Measurements from ENCODE around the gene CACNA1A.

The CACNA1A gene

DNA sequence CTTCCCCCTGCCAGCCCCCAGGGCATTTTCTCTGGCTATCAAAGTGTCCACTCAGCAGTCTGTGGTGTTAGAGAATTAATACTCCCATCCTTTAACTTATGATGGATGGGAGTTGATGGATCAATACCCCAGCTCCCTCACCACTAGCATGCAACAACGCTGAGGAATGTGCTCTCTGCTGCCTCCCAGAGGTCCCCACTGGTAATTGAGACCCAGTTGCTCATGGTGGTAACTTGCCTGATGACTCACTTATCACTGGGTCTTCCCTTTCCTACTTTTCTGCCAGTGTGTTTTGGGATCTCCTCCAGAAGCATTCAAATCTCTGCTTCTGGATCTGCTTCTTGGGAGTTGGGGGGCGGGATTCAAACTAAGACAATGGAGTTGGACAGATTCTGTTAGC lies 20.3 kb upstream of the CACNA1A start:
- no peak overlapping the region for H3K27ac ChIP-seq (ENCODE audit: low read depth, low read length)
- H3K27me3 ChIP-seq (ENCODE audit: insufficient read depth, low read length, poor library complexity) = no peaks in the 10 kb centered on the region
- no peak overlapping the region for H3K4me3 ChIP-seq (ENCODE audit: low read length)
- no peaks in the 10 kb centered on the region for H3K79me1 ChIP-seq (ENCODE audit: low read length)
- no peak overlapping the region for H2BK5ac ChIP-seq (ENCODE audit: low read length)
- no peak overlapping the region for H3K4me2 ChIP-seq (ENCODE audit: low read length)
- H3K23ac ChIP-seq (ENCODE audit: low read length) = no peak overlapping the region
- no peak overlapping the region for H3K4ac ChIP-seq (ENCODE audit: low read depth, low read length)
- no peak overlapping the region for H3K18ac ChIP-seq (ENCODE audit: low read length)
- no peak overlapping the region for H2AK5ac ChIP-seq (ENCODE audit: low read length)
- WGBS (ENCODE audit: extremely low coverage, insufficient coverage, low lambda C conversion rate) = no CpG with 5 or more reads among the region's 2 CpGs
- H4K8ac ChIP-seq (ENCODE audit: low read depth, low read length) = no peak overlapping the region
- no peak overlapping the region for H4K5ac ChIP-seq (ENCODE audit: low read length)
- no peak overlapping the region for H2BK15ac ChIP-seq (replicated peaks; ENCODE audit: low read depth)
- no peaks in the 10 kb centered on the region for H3K4me1 ChIP-seq (ENCODE audit: control insufficient read depth, low read depth, low read length)
- peak; percentile 71 for DNase-seq
- H3K36me3 ChIP-seq (ENCODE audit: control insufficient read depth, insufficient read depth, low read length) = no peaks in the 10 kb centered on the region
- no peak overlapping the region for H3K9ac ChIP-seq (ENCODE audit: low read length)
- no peak overlapping the region for H3K56ac ChIP-seq (ENCODE audit: low read length)
- no peak overlapping the region for H2BK120ac ChIP-seq (ENCODE audit: low read depth, low read length)
- H3K79me2 ChIP-seq (ENCODE audit: control insufficient read depth, insufficient read depth, low read length) = no peaks in the 10 kb centered on the region

DNA sequence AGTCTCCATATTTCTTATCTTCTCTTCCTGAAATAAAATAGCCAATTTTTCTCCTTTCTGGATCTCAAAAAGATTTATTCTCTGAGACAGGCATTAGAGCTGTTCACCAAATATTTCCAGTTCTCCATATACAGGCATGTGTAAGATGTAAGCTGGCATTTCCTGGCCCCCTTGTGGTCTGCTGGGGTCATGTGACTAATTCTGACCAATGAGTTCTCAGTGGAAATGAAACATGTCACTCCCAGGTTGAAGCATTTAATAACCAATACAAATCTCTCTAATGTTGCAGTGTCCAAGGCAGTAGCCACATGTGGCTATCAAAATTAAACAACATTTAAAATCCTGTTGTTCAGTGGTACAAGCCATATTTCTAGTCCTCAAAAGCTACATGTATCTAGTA lies 14.8 kb upstream of the CACNA1A start:
- Histone ChIP-seq H3K23ac (ENCODE audit: low read length) (no peak overlapping the region), H3K27ac (ENCODE audit: low read depth, low read length) (no peak overlapping the region), H2BK120ac (ENCODE audit: low read depth, low read length) (no peak overlapping the region), H3K27me3 (ENCODE audit: insufficient read depth, low read length, poor library complexity) (no peaks in the 10 kb centered on the region), H2BK5ac (ENCODE audit: low read length) (no peak overlapping the region), H3K4me3 (ENCODE audit: low read length) (no peak overlapping the region), H4K8ac (ENCODE audit: low read depth, low read length) (no peak overlapping the region), H4K5ac (ENCODE audit: low read length) (no peak overlapping the region), H3K79me2 (ENCODE audit: control insufficient read depth, insufficient read depth, low read length) (no peaks in the 10 kb centered on the region), H3K79me1 (ENCODE audit: low read length) (no peaks in the 10 kb centered on the region), H3K4ac (ENCODE audit: low read depth, low read length) (no peak overlapping the region), H2BK15ac (replicated peaks; ENCODE audit: low read depth) (no peak overlapping the region), H3K56ac (ENCODE audit: low read length) (no peak overlapping the region), H2AK5ac (ENCODE audit: low read length) (no peak overlapping the region), H3K4me1 (ENCODE audit: control insufficient read depth, low read depth, low read length) (no peaks in the 10 kb centered on the region), H3K4me2 (ENCODE audit: low read length) (no peak overlapping the region), H3K18ac (ENCODE audit: low read length) (no peak overlapping the region), H3K9ac (ENCODE audit: low read length) (no peak overlapping the region), H3K36me3 (ENCODE audit: control insufficient read depth, insufficient read depth, low read length) (no peaks in the 10 kb centered on the region)
- DNase-seq = no peak

DNA sequence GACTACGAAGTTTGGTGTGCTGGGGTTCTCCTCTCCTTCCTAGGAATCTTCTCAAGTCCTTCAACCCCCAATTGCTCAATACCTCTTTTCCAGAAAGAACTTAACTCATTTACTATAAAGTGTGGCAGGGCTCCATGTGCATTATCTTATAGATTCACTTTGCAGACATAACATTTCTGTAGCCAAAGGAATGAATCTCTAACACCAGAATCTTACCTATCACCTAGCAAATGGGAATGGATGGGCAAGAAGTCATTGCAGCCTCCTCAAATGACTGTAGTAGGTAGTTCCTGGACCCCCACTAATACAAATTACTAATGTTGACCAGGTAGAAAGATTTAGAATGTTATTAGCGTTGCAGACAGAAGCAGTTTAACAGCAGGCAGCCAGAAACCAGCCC lies 5.7 kb upstream of the CACNA1A start:
- no peak overlapping the region for H3K4me3 ChIP-seq (ENCODE audit: low read length)
- H2AK5ac ChIP-seq (ENCODE audit: low read length) = no peak overlapping the region
- no peak overlapping the region for H3K23ac ChIP-seq (ENCODE audit: low read length)
- H3K27me3 ChIP-seq (ENCODE audit: insufficient read depth, low read length, poor library complexity) = peaks cover 9% of the 10 kb centered on the region
- H3K9ac ChIP-seq (ENCODE audit: low read length) = no peak overlapping the region
- no peak for DNase-seq
- H3K4me1 ChIP-seq (ENCODE audit: control insufficient read depth, low read depth, low read length) = no peaks in the 10 kb centered on the region
- no peaks in the 10 kb centered on the region for H3K79me2 ChIP-seq (ENCODE audit: control insufficient read depth, insufficient read depth, low read length)
- no peak overlapping the region for H2BK15ac ChIP-seq (replicated peaks; ENCODE audit: low read depth)
- no peaks in the 10 kb centered on the region for H3K79me1 ChIP-seq (ENCODE audit: low read length)
- no peak overlapping the region for H3K27ac ChIP-seq (ENCODE audit: low read depth, low read length)
- no peak overlapping the region for H3K18ac ChIP-seq (ENCODE audit: low read length)
- H3K4ac ChIP-seq (ENCODE audit: low read depth, low read length) = no peak overlapping the region
- no peaks in the 10 kb centered on the region for H3K36me3 ChIP-seq (ENCODE audit: control insufficient read depth, insufficient read depth, low read length)
- WGBS (ENCODE audit: extremely low coverage, insufficient coverage, low lambda C conversion rate) = no CpG with 5 or more reads among the region's 2 CpGs
- H3K4me2 ChIP-seq (ENCODE audit: low read length) = no peak overlapping the region
- no peak overlapping the region for H2BK5ac ChIP-seq (ENCODE audit: low read length)
- no peak overlapping the region for H4K5ac ChIP-seq (ENCODE audit: low read length)
- H4K8ac ChIP-seq (ENCODE audit: low read depth, low read length) = no peak overlapping the region
- no peak overlapping the region for H2BK120ac ChIP-seq (ENCODE audit: low read depth, low read length)
- no peak overlapping the region for H3K56ac ChIP-seq (ENCODE audit: low read length)

DNA sequence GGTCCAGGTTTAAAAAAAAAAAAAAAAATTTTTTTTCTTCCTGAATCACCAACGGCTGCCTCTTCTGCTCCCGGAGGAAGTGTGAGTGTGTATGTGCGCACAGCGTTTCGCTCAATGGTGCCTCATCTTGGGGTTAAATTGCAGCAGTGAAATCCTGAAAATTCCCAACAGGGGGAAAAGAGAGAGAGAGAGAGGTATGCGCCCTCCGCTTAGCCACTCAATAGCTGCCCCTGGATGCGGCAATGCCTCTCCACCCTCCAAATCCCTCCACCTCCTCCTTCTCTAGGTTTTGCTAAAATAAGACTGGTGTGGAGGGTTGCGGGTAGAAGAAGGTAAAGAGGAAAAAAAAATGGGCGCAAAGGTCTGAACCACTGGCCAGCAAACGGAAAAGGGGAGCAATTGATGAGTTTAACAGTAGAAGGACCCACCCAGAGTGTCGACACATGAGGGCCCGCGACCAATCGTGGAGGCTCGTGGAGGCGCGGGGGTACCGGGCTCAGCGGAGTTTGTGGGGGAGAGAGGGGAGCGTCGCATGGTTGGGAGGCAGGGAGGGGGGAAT lies 853 bp upstream of the CACNA1A start:
- H2BK120ac ChIP-seq (ENCODE audit: low read depth, low read length) = no peak overlapping the region
- no peak overlapping the region for H2AK5ac ChIP-seq (ENCODE audit: low read length)
- no peak overlapping the region for H4K5ac ChIP-seq (ENCODE audit: low read length)
- no CpG with 5 or more reads among the region's 22 CpGs for WGBS (ENCODE audit: extremely low coverage, insufficient coverage, low lambda C conversion rate)
- peak overlapping the region; percentile 20 for H3K4me2 ChIP-seq (ENCODE audit: low read length)
- H3K4me3 ChIP-seq (ENCODE audit: low read length) = no peak overlapping the region
- H3K4me1 ChIP-seq (ENCODE audit: control insufficient read depth, low read depth, low read length) = no peaks in the 10 kb centered on the region
- no peak overlapping the region for H2BK5ac ChIP-seq (ENCODE audit: low read length)
- no peaks in the 10 kb centered on the region for H3K79me2 ChIP-seq (ENCODE audit: control insufficient read depth, insufficient read depth, low read length)
- H3K27me3 ChIP-seq (ENCODE audit: insufficient read depth, low read length, poor library complexity) = peaks cover 9% of the 10 kb centered on the region
- peak; percentile 52 for DNase-seq
- H3K27ac ChIP-seq (ENCODE audit: low read depth, low read length) = no peak overlapping the region
- H3K36me3 ChIP-seq (ENCODE audit: control insufficient read depth, insufficient read depth, low read length) = no peaks in the 10 kb centered on the region
- no peaks in the 10 kb centered on the region for H3K79me1 ChIP-seq (ENCODE audit: low read length)
- no peak overlapping the region for H3K4ac ChIP-seq (ENCODE audit: low read depth, low read length)
- H3K9ac ChIP-seq (ENCODE audit: low read length) = no peak overlapping the region
- H3K23ac ChIP-seq (ENCODE audit: low read length) = no peak overlapping the region
- no peak overlapping the region for H4K8ac ChIP-seq (ENCODE audit: low read depth, low read length)
- no peak overlapping the region for H2BK15ac ChIP-seq (replicated peaks; ENCODE audit: low read depth)
- no peak overlapping the region for H3K56ac ChIP-seq (ENCODE audit: low read length)
- H3K18ac ChIP-seq (ENCODE audit: low read length) = no peak overlapping the region

DNA sequence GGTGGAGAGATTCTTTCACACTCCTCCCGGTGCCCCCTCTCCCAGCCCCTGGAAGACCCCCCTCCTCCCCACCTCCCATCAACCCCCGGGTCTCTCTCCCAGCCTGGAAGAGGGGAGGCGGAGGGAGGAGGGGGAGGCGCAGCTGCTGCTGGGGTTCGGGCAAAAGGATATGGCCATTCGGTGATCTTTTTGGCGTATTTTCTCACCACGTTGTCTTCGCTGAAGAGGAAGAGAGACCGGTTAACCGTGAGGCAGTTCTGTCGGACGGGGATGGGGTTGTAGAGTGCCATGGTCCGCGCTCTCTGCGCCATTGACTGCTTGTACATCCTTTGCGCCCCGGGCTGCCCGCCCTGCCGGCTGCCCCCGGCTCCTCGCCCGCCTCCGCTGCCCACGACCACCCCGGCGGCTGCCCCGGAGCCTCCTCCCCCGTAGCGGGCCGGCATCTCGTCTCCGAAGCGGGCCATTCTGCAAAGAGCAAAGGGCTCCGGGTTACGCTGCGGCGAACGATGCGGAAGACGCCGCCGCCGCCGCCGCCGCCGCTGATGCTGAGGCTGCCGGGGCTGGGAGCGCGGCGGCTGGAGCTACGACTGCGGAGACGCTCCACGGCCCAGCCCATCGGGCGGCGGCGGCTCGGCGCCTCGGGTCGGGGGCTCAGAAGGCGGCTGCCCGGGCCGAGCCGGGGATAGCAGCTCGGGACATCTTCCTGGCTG lies 363 bp downstream of the CACNA1A start:
- Histone ChIP-seq H3K4me1 (ENCODE audit: control insufficient read depth, low read depth, low read length) (no peaks in the 10 kb centered on the region), H2BK120ac (ENCODE audit: low read depth, low read length) (no peak overlapping the region), H4K5ac (ENCODE audit: low read length) (no peak overlapping the region), H3K4me2 (ENCODE audit: low read length) (peak overlapping the region; percentile 39), H3K36me3 (ENCODE audit: control insufficient read depth, insufficient read depth, low read length) (no peaks in the 10 kb centered on the region), H3K79me1 (ENCODE audit: low read length) (no peaks in the 10 kb centered on the region), H2AK5ac (ENCODE audit: low read length) (no peak overlapping the region), H3K23ac (ENCODE audit: low read length) (no peak overlapping the region), H3K79me2 (ENCODE audit: control insufficient read depth, insufficient read depth, low read length) (no peaks in the 10 kb centered on the region), H3K18ac (ENCODE audit: low read length) (no peak overlapping the region), H2BK15ac (replicated peaks; ENCODE audit: low read depth) (no peak overlapping the region), H3K9ac (ENCODE audit: low read length) (peak overlapping the region; percentile 52), H3K4me3 (ENCODE audit: low read length) (peak overlapping the region; percentile 56), H2BK5ac (ENCODE audit: low read length) (no peak overlapping the region), H3K27me3 (ENCODE audit: insufficient read depth, low read length, poor library complexity) (peaks cover 9% of the 10 kb centered on the region), H3K4ac (ENCODE audit: low read depth, low read length) (no peak overlapping the region), H3K56ac (ENCODE audit: low read length) (peak overlapping the region; percentile 81), H4K8ac (ENCODE audit: low read depth, low read length) (no peak overlapping the region), H3K27ac (ENCODE audit: low read depth, low read length) (no peak overlapping the region)
- no CpG with 5 or more reads among the region's 69 CpGs for WGBS (ENCODE audit: extremely low coverage, insufficient coverage, low lambda C conversion rate)
- DNase-seq = peak; percentile 42

DNA sequence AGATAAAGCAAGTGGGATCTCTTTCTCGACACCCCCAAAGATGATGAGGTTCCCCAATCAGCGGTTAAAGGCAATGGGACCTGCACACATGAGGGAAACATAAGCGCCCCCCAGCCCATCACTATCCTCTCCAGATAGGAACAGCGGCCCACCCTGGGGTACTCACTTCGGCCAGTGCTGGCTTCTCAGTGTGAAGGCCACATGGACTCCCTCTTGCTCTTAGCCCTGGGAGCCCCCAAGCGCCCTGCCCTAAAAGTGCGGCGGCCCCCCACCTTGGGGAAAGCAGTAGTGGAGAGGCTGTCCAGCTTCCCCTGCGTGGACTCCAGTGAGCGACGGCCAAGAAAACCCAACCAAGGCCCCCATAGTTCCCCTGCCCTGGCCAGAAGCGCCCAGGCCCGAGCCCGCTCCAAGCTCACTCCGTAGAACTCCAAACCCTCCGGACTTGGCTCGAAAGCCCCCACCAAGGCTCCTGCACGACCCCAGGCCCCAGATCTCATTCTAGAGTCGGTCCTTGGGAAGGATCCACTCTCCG lies 1.0 kb downstream of the CACNA1A start:
- no peak overlapping the region for H3K23ac ChIP-seq (ENCODE audit: low read length)
- no peaks in the 10 kb centered on the region for H3K4me1 ChIP-seq (ENCODE audit: control insufficient read depth, low read depth, low read length)
- DNase-seq = no peak
- no peak overlapping the region for H3K9ac ChIP-seq (ENCODE audit: low read length)
- H2BK15ac ChIP-seq (replicated peaks; ENCODE audit: low read depth) = no peak overlapping the region
- H3K27me3 ChIP-seq (ENCODE audit: insufficient read depth, low read length, poor library complexity) = peaks cover 9% of the 10 kb centered on the region
- H3K79me2 ChIP-seq (ENCODE audit: control insufficient read depth, insufficient read depth, low read length) = no peaks in the 10 kb centered on the region
- H3K79me1 ChIP-seq (ENCODE audit: low read length) = no peaks in the 10 kb centered on the region
- no peak overlapping the region for H2BK120ac ChIP-seq (ENCODE audit: low read depth, low read length)
- no peak overlapping the region for H4K8ac ChIP-seq (ENCODE audit: low read depth, low read length)
- no peak overlapping the region for H3K56ac ChIP-seq (ENCODE audit: low read length)
- H3K4me2 ChIP-seq (ENCODE audit: low read length) = no peak overlapping the region
- no peak overlapping the region for H3K27ac ChIP-seq (ENCODE audit: low read depth, low read length)
- no peaks in the 10 kb centered on the region for H3K36me3 ChIP-seq (ENCODE audit: control insufficient read depth, insufficient read depth, low read length)
- no peak overlapping the region for H3K4me3 ChIP-seq (ENCODE audit: low read length)
- no CpG with 5 or more reads among the region's 20 CpGs for WGBS (ENCODE audit: extremely low coverage, insufficient coverage, low lambda C conversion rate)
- no peak overlapping the region for H2AK5ac ChIP-seq (ENCODE audit: low read length)
- H2BK5ac ChIP-seq (ENCODE audit: low read length) = no peak overlapping the region
- H4K5ac ChIP-seq (ENCODE audit: low read length) = no peak overlapping the region
- no peak overlapping the region for H3K4ac ChIP-seq (ENCODE audit: low read depth, low read length)
- no peak overlapping the region for H3K18ac ChIP-seq (ENCODE audit: low read length)

All from mesendoderm (in vitro differentiated cells).